UCSD-AML1 (cell line): ENCODE results near the gene NPAS3.

Experiments used
- DNase-seq: peaks from one replicate; lab custom pipeline; 2025; ENCODE audit not compliant: unreplicated experiment; lab: John Stamatoyannopoulos, UW

The NPAS3 gene

GRCh38 chr14:33848009-33848408, 909.3 kb downstream of the NPAS3 start:
- DNase-seq = no peak

DNA sequence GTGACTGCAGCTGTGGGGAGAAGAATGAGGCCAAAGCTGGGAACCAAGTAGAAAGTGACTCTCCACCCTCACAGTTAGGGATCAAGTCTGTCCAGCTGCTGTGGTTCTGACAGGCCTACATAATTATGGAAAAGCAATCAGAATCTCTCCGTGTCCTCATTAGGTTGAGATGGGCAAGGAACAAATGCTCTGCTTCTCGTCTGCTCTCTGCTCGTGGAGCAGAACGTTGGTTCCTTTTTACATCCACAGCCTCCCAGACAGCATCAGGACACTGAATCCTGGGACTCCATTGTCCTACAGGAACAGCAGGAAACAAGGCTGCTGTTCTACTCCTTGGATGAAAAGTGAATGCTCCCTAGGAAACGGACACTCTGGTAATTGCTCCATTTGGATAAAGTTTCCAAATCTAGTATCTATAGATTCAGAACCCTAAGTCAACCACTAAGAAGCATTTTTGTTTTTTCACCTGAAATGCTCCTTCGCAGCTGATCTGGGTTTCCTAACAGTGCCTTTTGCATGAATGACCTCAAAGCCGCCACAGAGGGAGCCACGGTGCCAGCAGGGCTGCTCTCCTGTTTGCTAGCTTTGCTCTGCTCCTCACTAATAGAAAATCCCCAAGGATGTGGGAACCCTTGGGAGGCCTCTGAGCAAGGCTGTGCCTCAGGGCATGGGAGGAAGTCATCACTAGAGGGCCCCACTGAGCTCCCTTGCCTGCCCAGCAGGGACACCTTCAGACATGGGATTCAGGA, 910.2 kb downstream of the NPAS3 start:
- peak; percentile 75 for DNase-seq

DNA sequence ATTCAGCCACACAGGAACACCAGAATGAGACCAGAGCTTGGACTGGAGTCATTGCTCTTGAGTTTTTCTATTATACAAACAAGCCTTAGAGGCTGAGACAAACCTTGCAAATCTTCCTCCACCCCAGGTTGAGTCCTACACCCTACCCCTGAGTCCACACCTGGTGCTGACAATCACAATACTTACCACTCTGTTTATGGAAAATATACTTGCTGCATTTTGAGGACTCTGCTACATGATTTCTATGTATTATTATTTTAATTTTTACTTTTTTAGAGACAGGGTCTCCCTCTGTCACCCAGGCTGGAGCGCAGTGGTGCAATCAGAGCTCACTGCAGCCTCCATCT, 910.7 kb downstream of the NPAS3 start:
- DNase-seq = no peak

GRCh38 chr14:33850826-33851225, 912.1 kb downstream of the NPAS3 start:
- no peak for DNase-seq

- no peak for DNase-seq
These were observed 912.7 kb downstream of the NPAS3 start for GRCh38 chr14:33851366-33851765.

- no peak for DNase-seq
These were observed 913.3 kb downstream of the NPAS3 start for GRCh38 chr14:33851931-33852330.
